GF-D8 (cell line): ENCODE data around the gene TLR9.
"Not testable (repeated sequence)": the region's sequence is repeated elsewhere in the genome, so short reads cannot be mapped to it uniquely, and the experiment has no call there.

Experiments
- DNase-seq: peaks from one replicate; lab custom pipeline; 2025; lab: John Stamatoyannopoulos, UW

TLR9 gene

DNA sequence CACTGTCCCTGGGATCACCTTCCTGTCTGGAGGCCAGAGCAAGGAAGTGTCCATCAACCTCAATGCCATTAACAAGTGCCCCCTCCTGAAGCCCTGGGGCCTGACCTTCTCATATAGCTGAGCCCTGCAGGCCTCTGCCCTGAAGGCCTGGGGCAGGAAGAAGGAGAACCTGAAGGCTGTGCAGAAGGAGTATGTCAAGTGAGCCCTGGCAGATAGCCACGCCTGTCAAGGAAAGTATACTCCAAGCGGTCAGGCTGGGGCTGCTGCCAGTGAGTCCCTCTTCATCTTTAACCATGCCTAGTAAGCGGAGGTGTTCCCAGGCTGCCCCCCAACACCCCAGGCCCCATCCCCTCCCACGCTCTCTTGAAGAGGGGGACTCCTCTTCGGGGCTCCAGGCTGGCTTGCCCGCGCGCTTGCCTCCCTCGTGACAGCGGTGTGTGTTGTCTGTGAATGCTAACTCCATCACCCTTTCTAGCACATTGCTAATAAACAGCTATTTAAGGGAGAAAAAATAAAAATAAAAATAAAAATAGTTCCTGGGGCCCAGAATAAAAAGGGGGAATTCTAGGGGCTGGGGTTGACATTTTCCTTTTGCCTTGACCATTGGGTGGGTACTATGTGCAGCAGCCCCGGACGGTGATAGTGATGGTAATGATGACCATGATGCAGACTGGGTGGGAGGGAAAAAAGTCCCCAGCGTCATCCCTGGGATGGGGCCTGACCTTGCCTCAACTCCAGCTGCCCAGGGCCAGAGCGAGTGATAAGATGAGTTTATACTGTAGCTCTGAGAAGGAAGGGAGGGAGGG lies 30.8 kb downstream of the TLR9 start:
- no peak for DNase-seq

- DNase-seq, result no peak
Observed at GRCh38 chr3:52193065-52193464, 32.4 kb downstream of the TLR9 start.

- no peak for DNase-seq
Observed at GRCh38 chr3:52191663-52192062, 33.8 kb downstream of the TLR9 start.

GRCh38 chr3:52190294-52191074 lies 35.0 kb downstream of the TLR9 start:
- no peak for DNase-seq

DNA sequence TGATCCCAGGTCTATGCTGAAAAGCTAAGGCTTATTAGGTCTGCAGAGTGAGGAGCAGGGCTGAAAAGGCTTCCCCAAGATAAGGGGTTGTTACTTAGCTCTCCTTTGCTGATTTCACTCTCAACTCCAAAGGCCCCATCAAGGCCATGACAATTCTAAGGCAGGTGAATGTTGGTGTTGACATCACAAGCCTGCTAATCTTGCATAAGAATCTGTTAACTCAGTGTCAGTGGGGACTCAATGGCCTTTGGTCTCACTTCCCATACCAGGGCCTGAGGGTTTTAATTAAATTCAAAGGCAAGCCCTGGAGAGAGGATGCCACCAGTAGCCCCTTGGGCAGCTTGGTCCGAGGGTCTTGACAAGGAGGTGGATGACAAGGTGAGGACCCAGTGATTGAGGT lies 36.9 kb downstream of the TLR9 start:
- DNase-seq, result peak; percentile 43

DNA sequence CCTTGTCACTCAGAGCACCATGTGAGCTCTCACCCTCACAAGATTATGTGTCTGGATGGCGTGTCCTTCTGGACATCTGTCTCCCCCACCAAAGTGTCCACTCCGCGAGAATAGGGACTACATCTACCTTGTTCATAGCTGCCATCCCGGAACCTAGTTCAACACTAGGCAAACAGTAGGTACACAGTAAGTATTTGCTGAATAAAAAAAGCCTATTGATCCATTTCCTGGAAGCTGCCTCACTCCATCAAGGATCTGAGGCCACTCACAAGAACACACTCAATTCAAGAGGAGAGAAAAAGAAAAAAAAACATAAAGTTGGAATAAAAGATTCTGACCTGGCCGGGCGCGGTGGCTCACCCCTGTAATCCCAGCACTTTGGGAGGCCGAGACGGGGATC lies 38.7 kb downstream of the TLR9 start:
- no peak for DNase-seq

DNA sequence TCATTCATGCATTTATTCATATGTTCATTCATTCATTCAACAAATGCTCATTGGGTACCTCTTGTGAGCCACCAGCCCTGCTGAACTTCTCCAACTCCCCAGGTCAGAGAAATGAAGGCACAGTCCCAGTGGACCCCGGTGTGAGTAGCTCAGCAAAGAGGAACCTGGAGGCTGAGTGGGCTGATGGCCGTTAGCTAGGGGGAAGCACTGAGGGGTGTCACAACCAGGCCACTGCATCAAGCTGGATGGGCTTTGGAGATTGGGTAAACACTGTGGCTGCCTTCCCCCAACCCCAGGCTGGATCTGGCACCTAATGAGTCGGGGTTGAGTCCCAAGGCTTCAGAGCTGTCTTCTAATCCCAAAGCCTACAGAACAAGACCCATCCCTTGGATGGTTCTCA lies 39.6 kb downstream of the TLR9 start:
- DNase-seq, result peak; percentile 91

DNA sequence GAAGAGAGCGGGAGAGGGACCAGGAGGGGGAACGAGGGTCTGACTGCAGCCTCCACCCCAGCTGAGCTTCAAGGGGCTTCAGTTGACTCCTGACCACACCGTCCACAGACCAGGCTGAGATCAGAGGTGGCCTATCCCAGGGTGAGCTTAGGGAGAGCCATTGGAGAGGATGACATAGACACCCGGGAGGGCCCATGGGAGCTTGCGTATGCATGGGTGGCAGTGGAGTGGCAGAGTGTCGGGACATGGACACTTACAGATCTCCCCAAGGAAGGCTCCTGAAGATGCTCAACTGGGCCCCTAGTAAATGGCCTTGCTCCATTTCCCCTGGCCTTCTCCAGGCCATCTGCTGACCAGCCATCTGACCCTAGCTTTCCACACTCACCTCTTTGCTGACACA lies 40.1 kb downstream of the TLR9 start:
- DNase-seq, result no peak

DNA sequence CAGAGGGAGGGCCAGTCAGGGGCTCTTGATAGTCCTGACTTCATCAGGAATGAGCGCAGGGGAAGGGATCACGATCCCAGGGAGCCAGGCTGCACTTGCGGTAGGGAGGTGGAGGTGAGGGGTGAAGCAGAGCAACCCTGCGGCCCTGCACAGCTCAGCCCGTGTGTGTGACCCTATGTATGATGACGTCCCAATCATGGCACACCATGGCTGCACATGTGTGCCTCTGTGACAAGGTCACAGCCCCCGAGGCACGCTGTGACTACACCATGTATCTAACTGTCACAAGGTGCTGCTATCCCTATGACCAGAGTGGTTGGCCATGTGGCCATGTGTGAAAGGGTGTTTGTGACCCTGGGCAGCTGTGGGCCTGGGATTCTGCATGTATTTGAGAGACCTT lies 40.8 kb downstream of the TLR9 start:
- DNase-seq, result no peak

DNA sequence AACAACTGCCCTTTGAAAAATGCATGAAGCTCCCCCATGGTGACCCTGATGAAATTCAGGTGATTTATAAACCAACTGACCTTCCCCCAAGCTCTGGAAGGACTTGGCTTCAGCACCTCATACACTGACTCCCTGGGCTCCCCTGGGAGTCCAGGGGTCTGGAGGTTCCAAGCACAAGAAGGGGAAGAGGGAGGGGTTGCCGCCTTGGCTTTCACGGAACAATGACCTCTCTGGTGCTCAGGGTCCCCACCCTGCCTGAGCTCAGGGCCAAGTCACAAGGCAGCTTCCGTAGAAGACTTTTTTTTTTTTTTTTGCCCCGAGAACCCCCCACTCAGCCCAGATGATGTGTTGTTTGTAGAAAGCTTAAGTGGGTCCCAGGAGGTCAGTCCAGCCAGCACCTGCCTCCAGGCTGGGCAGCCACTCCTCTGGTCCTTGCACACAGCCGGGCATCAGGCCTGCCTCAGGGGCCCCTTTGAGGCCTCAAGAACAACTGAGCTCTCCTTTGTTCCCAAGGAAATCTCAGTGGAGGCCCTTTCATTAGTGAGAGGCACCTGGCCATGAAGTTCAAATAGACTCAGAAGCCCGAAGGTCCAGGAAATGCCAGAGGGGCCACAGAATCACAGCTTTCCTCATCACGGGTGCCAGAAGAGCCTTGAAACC lies 41.5 kb downstream of the TLR9 start:
- no peak for DNase-seq

GRCh38 chr3:52182691-52183090 lies 42.8 kb downstream of the TLR9 start:
- DNase-seq, result no peak

DNA sequence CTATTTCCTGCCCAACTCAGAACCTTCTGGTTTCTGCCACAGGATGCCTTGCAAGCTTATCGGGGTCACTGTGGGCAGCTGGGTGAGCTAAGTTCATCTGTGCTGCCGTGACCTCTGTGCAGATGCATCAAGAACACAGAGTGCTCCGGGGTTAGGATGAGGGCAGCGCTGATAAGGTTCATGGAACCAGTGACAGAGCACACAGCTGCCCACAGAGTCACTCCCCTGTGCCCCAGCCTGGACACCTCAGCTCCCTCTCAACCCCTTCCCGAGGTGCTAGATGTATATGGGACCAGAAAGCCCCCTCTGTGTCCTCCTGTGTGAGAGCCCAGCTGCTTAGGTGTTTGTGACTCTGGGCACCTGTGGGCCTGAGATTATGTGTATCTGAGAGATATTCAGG lies 43.2 kb downstream of the TLR9 start:
- DNase-seq, result peak; percentile 85

GRCh38 chr3:52181543-52181942 lies 43.9 kb downstream of the TLR9 start:
- no peak for DNase-seq

GRCh38 chr3:52178537-52178936 lies 46.9 kb downstream of the TLR9 start:
- no peak for DNase-seq

- not testable (repeated sequence) for DNase-seq
Observed at GRCh38 chr3:52178126-52178525, 47.3 kb downstream of the TLR9 start.

DNA sequence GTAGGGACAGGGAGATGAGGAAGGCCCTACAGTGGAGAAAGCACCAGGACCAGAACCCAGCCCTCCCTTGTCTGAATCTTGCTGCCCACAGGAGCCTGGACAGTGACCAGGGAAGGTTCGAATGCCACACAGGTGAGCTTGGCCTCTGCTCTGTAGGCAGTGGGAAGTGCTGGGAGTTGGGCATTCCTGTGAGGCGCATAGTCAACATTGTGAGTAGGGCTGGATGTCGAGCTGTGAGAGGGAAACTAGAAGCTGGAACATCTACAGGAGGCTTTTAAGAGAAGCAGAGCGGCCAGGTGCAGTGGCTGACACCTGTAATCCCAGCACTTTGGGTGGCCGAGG lies 47.8 kb downstream of the TLR9 start:
- no peak for DNase-seq

GRCh38 chr3:52176951-52177700 lies 48.3 kb downstream of the TLR9 start:
- no peak for DNase-seq

DNA sequence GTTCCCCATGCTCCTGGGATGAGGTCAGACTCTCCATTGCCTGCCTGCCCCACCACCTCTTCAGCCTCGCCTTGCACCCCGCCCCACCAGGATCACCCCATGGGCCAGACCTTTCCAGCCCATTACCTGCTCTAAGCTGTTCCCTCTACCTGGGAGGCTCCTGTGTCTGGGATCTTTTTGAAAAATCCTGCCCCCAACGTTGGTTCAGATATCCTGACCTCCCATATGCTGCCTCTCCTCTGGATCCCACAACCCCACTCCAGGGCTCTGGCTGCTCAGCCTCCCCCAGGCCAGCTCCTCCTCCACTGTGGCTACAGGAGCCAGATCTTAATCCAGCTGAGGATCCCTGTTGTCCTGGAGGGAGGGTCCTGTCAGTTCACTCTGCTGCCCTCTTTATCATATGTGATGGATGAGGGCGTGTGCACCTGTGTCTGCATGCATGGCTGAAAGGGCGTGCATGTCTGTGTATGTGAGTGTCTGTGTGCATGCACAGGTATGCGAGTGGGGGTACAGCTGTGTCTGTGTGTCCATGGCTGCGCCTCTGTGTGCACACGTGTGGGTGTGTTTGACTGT lies 49.2 kb downstream of the TLR9 start:
- DNase-seq, result no peak

GRCh38 chr3:52175416-52176179 lies 49.8 kb downstream of the TLR9 start:
- no peak for DNase-seq

DNA sequence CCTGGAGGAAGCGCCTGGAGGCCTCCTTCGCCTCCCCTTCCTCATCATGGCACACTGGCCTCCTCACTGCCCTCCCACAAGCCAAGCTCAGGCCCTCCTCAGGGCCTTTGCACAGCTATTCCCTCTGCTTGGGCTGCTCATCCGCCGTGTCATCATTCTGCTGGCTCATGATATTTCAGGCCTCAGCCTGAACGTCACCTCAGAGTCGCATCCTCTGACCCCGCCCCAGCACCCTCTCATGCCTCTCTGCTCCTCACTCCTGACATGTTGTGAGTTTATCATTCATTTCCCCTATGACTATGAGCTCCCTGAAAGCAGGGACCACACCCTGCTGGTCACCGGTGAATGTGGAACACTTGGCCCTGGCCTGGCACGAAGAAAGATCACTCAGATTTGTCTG lies 50.5 kb downstream of the TLR9 start:
- DNase-seq, result no peak

GRCh38 chr3:52173101-52173500 lies 52.3 kb downstream of the TLR9 start:
- DNase-seq, result no peak
